Measurements from ENCODE around the gene STMN3.
"Not testable (repeated sequence)": the region's sequence is repeated elsewhere in the genome, so short reads cannot be mapped to it uniquely, and the experiment has no call there.

STMN3 gene

DNA sequence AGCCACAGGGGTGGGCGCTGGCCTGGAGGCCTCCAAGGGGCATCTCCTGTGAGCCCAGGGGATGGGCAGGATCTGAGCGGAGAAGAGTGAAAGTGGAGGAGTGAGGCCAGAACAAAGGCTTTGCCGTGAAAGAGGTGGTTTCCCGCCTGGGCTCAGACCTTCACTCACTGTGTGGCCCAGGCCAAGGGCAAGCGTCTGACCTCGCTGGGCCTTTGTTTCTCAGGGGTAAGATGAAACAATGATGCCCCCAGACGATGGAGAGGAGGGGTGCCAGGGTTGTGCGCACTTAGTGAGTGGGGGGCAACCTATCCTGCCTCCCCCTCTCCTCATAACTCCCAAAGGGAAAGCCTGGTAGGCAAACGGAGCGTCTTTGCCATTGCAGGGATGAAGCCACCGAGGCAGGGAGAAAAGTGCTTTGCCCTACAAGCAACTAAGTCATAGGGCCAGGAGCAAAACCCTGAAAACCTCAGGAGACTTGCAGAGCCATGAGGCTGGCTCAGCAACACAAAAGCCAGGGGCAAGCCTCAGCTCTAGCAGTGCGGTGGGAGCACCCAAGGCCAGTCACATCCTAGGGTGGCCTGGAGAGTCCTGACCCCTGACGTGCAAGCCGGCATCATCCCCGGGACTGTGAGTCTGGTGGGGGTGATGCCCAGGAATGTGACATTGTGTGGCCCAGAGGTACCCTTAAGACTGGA, 897 bp upstream of the STMN3 start:
- no peak for DNase-seq

- no peak for DNase-seq
Observed at GRCh38 chr20:63652192-63652980, 838 bp downstream of the STMN3 start.

GRCh38 chr20:63651942-63652191, 1.4 kb downstream of the STMN3 start:
- DNase-seq, result no peak

DNA sequence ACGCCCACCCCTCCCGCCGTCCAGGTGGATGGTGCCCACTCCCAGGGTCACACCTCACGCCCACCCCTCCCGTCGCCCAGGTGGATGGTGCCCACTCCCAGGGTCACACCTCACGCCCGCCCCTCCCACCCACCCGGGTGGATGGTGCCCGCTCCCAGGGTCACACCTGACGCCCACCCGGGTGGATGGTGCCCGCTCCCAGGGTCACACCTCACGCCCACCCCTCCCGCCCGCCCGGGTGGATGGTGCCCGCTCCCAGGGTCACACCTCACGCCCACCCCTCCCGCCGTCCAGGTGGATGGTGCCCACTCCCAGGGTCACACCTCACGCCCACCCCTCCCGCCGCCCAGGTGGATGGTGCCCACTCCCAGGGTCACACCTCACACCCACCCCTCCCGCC, 2.7 kb downstream of the STMN3 start:
- not testable (repeated sequence) for DNase-seq

DNA sequence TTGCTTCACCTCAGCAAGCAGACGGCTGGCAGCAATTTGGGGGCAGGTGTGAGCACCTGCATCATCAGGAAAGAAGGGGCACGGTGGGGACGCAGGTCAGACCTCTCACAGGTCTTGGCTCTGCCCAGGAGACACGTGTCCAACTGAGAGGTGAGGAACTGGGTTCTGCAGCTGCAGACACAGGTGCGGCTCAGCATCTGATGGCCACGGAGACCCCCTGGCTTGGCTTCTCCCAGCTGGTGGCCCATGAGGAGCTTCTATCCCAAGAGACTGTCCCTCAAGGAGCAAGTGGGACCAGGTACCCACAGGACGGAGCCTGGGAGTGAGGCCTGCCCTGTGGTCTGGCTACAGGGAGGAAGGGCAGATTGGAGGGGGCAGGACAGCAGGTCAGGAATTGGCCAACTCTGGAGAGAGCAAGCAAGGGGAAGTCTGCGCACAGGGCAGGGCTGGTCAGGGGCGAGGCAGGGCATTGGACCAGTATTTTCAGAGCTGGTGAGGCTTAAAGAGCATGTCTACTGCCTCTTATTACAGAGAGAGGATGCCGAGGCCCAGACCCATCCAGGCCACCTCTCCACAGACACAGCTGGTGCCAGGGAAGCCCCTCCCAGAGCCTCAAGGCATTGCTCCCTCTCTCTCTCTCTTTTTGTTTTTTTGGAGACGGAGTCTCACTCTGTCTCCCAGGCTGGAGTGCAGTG, 4.2 kb downstream of the STMN3 start:
- no peak for DNase-seq

DNA sequence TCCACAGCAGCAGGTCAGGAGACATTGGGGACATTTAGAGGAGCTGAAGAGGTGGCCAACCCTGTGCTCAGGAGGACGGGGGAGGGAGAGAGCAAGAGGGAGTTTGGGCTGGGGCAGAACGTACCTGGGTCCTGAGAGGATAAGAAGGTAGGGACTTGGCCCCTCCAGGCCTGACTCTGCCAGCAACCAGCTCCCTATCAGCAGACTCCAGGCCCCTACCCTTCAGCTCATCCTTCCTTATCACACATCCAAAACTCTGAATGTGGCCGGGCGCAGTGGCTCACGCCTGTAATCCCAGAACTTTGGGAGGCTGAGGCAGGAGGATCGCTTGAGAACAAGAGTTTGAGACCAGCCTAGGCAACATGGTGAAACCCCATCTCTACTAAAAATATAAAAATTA, 5.0 kb downstream of the STMN3 start:
- no peak for DNase-seq

GRCh38 chr20:63645218-63645617, 8.0 kb downstream of the STMN3 start:
- no peak for DNase-seq

DNA sequence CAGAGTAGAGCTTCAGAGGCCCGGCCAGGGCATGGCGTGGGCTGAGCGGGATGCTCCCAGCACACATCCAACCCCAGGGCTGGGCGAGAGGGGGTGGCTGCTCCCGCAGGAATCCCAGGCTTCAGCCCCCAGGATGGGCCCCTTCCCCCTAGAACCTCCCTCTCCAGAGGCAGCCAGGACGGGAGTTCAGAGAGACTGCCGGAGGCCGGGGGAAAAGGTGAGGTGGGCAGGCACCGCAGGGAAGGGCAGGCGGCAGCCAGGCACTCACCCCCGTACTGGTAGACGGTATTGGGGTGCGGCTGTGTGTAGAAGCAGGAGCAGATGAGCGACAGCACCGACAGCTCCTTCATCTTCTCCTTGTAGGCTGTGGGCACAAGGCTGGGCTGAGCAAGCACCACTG, 9.3 kb downstream of the STMN3 start:
- DNase-seq, result no peak

GRCh38 chr20:63643499-63643898, 9.7 kb downstream of the STMN3 start:
- no peak for DNase-seq

DNA sequence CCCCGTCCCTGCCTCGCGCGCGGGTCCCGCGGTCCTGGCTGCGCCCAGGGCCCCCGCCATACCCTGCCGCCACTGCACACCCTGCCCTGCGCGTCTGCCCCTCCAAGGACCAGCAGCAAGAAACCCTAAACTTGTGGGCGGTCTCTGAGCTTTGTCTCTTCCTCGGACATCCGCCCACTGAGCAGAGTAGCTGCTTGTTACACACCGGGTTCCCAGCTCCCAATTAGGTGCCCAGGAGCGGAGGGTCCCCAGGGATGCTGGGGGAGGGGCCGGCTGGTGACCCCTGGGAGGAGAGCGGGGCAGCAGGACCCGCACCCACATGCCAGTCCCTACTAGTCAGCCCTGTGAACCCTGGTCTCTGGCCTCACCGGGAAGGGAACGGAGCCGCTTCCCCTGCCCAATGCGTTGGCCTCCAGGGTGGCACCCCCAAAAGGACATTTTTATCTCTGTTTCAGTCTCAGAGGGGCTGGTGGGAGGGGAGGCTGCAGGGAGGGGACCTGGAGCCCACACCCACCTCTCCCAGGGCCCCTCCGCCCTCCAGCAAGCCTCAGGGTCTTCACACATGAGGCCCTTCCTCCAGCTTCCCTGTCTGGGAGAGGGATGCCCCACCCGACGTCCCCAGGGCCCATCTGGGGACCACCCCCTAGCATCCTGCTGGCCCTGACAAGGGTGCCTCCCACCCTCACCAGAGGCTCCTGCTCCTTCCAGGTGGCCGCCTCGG, 10.5 kb downstream of the STMN3 start:
- no peak for DNase-seq

DNA sequence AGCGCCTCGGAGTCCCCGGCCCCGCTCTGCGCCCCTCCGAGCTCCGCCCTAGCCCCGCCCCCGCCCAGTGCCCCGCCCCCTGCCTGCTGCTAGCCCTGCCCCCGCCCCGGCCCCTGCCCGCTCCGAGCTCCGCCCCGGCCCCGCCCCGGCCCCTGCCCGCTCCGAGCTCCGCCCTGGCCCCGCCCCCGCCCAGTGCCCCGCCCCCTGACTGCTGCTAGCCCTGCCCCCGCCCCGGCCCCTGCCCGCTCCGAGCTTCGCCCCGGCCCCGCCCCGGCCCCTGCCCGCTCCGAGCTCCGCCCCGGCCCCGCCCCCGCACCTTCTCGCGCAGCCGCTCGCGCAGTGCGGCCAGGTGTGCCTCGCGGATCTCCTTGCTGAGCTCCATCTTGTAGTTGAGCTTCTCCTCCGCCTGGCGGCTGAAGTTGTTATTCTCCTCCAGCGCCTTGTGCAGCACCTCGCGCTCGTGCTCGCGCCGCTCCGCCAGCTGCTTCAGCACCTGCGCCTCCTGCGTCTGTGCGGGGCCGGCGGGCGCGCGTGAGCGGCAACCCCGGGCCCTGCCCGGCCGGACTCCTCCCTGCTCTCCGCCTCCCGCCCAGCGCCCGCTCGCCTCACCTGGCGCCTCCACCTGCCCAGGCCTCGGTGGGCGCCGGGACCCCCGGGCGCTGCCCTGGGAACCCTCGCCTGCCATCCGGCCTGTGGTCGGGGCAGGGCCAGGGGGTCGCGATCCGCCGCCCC, 11.3 kb downstream of the STMN3 start:
- peak; percentile 50 for DNase-seq

DNA sequence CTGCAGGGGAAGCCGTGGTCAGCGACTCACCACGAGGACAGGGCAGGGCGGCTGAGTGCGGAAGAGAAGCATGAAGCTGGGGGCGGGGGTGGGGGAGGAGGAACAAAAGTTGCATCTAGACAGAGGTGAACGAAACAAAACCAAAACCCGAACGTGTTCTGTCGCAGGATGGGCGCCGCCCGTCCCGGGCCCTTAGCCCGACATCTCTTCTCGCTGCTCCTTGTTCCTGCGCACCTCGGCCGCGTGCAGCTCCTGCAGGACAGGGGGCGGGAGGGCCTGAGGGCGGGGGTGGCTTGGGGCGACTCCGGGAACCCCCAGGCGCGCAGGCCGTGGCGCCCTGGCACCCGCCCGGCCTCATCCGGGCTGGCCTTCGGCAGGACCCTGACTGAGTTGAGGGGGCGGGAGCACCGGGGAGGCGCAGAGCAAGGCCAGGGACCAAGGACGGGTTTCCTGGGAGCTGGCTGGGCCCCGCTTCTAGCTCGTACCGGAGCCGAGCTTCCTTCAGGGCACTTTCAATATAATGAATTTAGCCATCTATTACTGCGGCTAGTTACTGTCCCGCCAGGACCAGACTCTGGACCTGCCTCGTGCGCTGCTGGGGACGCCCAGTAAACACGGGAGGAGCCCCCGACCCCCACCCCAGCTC, 12.0 kb downstream of the STMN3 start:
- no peak for DNase-seq

- DNase-seq, result not testable (repeated sequence)
Observed at GRCh38 chr20:63640686-63641085, 12.5 kb downstream of the STMN3 start.

- DNase-seq, result no peak
Observed at GRCh38 chr20:63640086-63640485, 13.1 kb downstream of the STMN3 start.

- no peak for DNase-seq
Observed at GRCh38 chr20:63639093-63639975, 13.9 kb downstream of the STMN3 start.

DNA sequence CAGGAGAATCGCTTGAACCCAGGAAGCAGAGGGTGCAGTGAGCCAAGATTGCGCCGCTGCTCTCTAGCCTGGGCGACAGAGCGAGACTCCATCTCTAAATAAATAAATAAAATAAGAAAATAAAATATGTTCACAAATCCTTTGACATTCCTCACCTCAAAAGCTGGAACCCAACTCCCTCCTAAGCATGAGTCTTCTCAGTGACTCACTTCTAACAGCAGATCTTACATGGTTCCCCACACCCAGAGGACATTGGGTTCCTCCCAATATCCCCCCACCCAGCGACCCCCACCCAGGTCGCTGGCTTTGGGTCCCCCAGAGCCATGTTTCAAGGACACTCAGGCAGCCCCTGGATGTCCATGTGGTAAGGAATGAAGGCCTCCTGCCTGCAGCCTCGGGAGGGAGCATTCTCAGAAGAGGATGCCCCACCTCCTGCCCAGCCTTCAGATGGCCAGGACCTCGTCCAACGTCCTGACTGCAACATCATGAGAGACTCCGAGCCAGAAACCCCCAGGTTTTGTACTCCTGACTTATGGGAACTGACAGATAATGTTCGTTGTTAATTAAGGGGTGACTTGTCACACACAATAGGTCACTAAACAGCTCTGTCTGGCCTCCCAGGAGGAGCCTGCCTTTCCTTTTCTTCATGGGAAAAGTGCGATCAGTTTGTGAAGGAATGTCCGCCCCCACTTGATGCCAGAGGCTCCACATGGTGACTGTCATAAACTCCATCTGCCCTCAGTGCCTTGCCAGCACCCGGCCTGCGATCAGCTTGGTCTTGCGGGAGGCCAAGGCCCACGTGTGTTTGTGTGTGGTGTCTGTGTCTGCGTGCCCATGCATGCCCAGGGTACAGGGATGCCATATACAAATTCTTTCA, 16.2 kb downstream of the STMN3 start:
- DNase-seq, result no peak

DNA sequence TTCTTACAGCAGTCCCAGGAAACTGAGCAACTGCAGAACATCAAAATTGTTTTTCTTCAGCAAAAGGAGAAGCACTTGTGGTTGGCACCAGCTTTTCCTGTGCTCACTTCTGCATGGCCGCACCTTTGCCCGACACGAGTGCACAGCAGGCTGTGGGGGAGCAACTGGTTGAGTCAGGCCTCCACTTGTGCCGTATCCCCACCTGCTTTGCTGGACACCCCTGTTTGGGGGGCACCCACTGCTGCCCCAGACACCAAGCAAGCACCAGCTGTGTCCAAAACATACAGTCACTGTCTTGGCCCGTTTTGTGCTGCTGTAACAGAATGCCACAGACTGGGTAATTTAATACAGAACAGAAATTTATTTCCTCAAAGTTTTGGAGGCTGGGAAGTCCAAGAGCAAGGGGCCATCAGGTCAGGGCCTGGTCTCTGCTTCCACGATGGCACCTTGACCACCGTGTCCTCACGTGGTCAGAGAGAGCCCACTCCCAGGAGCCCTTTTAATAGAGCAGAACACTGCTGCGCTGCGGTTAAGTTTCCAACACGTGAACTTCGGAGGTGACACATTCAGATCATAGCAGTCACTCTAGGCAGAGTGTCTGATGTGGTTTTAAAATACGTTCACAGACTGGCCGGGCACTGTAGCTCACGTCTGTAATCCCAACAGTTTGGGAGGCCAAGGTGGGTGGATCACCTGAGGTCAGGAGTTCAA, 17.6 kb downstream of the STMN3 start:
- DNase-seq, result no peak

GRCh38 chr20:63633732-63634131, 19.5 kb downstream of the STMN3 start:
- DNase-seq, result no peak

DNA sequence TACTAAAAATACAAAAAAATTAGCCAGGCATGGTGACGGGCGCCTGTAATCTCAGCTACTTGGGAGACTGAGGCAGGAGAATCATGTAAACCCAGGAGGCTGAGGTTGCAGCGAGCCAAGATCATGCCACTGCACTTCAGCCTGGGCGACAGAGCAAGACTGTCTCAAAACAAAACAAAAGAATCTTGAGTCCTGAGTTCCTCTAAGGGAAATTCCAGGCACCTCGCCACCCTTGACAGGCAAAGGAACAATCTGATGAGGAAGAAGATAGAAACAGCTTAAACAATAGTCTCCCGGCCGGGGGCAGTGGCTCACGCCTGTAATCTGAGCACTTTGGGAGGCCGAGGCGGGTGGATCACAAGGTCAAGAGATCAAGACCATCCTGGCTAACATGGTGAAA, 21.8 kb downstream of the STMN3 start:
- not testable (repeated sequence) for DNase-seq

DNA sequence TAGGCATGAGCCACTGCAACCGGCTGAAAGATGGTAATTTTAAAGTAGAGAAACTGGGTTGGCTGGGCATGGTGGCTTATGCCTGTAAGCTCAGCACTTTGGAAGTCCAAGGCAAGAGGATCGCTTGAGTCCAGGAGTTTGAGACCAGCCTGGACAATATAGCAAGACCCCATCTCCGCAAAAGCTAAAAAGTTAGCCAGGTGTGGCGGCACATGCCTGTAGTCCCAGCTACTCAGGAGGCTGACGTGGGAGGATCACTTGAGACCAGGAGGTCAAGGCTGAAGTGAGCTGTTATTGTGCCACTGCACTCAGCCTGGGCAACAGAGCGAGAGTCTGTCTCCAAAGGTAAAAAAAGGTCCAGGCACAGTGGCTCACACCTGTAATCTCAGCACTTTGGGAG, 22.3 kb downstream of the STMN3 start:
- not testable (repeated sequence) for DNase-seq

All from NCI-H524 treated with DMSO at 0.1 percent for 48 hours (cell line).